ENCODE results near the gene COL1A1. TPM values are rescaled to one million over a fixed set of nuclear protein-coding genes. Genes with fewer than 3 reads are reported as not detected.

The COL1A1 gene
- total RNA-seq, 2 experiments from 2014 or later: not detected

DNA sequence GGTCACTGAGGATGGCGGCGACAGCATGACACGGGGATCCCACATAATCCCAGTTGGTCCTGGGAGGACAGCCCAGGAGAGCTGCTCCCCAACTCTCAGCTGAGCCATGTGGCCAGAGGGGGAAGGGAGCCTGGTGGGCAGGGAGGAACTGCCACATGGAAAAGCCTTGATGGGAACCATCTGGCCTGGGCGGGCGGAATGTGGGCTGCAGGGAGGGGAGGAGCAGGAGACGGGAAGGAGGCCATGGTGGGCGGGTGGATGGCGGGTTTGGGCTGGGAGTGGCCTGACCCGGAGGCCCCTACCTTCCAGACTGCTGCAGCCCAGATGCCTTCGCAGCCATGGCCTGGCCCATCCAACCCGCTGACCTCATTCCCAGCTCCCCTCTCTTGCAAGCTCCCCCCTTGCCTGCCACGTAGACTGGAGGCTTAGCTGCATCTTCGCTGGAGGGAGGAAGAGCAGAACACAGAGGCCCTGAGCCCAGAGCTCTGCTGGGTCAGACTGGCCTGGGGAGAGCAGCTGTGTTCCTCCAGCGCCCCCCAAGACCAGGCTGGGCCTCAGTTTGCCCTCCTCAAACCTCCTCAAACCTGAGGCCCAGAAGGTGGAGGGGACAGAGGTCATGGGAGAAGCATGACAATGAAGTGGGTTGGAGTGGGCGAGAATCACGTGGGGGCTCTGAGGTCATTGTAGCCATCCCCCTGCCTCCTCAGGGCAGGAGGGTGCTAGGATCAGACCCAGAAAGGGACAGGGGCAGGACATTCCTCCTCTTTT lies 8.2 kb upstream of the COL1A1 start:
- no peak overlapping the region for H2AFZ ChIP-seq (ENCODE audit: low read length)
- no peaks in the 10 kb centered on the region for H3K9me3 ChIP-seq (ENCODE audit: low read length)
- no peak overlapping the region for H3K27ac ChIP-seq (ENCODE audit: low read depth, low read length, poor library complexity, severe bottlenecking)
- TF ChIP-seq, protein P1, sequence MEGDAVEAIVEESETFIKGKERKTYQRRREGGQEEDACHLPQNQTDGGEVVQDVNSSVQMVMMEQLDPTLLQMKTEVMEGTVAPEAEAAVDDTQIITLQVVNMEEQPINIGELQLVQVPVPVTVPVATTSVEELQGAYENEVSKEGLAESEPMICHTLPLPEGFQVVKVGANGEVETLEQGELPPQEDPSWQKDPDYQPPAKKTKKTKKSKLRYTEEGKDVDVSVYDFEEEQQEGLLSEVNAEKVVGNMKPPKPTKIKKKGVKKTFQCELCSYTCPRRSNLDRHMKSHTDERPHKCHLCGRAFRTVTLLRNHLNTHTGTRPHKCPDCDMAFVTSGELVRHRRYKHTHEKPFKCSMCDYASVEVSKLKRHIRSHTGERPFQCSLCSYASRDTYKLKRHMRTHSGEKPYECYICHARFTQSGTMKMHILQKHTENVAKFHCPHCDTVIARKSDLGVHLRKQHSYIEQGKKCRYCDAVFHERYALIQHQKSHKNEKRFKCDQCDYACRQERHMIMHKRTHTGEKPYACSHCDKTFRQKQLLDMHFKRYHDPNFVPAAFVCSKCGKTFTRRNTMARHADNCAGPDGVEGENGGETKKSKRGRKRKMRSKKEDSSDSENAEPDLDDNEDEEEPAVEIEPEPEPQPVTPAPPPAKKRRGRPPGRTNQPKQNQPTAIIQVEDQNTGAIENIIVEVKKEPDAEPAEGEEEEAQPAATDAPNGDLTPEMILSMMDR (conservative IDR thresholded peaks at IDR 0.05; ENCODE audit: low read length): no peak
- TF ChIP-seq EZH2phosphoT487 (IDR thresholded peaks at IDR 0.05; ENCODE audit: borderline replicate concordance, low read depth, low read length): no peak
- no peak overlapping the region for H3K4me3 ChIP-seq (ENCODE audit: low read depth, low read length, poor library complexity, severe bottlenecking)
- no peaks in the 10 kb centered on the region for H3K9me2 ChIP-seq (ENCODE audit: insufficient read depth, low read length)
- H4K20me1 ChIP-seq (ENCODE audit: insufficient read depth, low read length): no peaks in the 10 kb centered on the region
- ChIA-PET POLR2A (no interaction called here), CTCF (ENCODE audit: unreplicated experiment) (interaction anchor here (0.6 kb wide), 1 partner anchor 75 kb away, joined by 3 read pairs; no protein-coding TSS in a partner anchor)
- H3K36me3 ChIP-seq (ENCODE audit: insufficient read depth, low read length): no peaks in the 10 kb centered on the region
- no peak for DNase-seq (ENCODE audit: low spot score)
- H3K79me2 ChIP-seq (ENCODE audit: insufficient read depth, low read depth, low read length): no peaks in the 10 kb centered on the region
- no TSS peak for BruUV-seq (replicated peaks)
- H3K4me1 ChIP-seq (ENCODE audit: insufficient read depth, low read length, poor library complexity, severe bottlenecking): no peaks in the 10 kb centered on the region
- intact Hi-C loops (cut with micrococcal nuclease; ENCODE audit: unreplicated experiment): no loop called here
- no peak overlapping the region for H3K4me2 ChIP-seq (ENCODE audit: low read length)

DNA sequence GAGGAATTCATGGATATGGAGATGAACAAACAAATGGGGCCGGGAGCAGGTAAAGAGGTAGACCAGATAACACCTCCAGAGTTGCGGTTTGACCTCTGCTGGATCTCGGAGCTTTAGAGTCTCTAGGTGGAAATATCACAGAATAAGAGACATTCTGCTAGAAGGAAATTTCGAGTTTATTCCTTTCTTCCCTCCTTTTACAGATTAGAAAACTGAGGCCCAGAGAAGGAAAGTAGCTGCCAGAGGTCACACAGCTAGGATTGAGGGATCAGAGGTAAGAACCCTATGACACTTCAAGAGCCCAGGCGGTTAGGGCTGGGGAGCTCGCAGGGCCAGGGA lies 7.7 kb upstream of the COL1A1 start:
- no peaks in the 10 kb centered on the region for H3K9me3 ChIP-seq (ENCODE audit: low read length)
- H3K4me2 ChIP-seq (ENCODE audit: low read length): no peak overlapping the region
- H3K9me2 ChIP-seq (ENCODE audit: insufficient read depth, low read length): no peaks in the 10 kb centered on the region
- ChIA-PET POLR2A (no interaction called here), CTCF (ENCODE audit: unreplicated experiment) (interaction anchor here (0.6 kb wide), 1 partner anchor 75 kb away, joined by 3 read pairs; no protein-coding TSS in a partner anchor)
- no peaks in the 10 kb centered on the region for H4K20me1 ChIP-seq (ENCODE audit: insufficient read depth, low read length)
- H2AFZ ChIP-seq (ENCODE audit: low read length): no peak overlapping the region
- intact Hi-C loops (cut with micrococcal nuclease; ENCODE audit: unreplicated experiment): no loop called here
- no peaks in the 10 kb centered on the region for H3K4me1 ChIP-seq (ENCODE audit: insufficient read depth, low read length, poor library complexity, severe bottlenecking)
- BruUV-seq (replicated peaks): no TSS peak
- TF ChIP-seq EZH2phosphoT487 (IDR thresholded peaks at IDR 0.05; ENCODE audit: borderline replicate concordance, low read depth, low read length): no peak
- TF ChIP-seq, protein P1 (conservative IDR thresholded peaks at IDR 0.05; ENCODE audit: low read length): no peak
- H3K4me3 ChIP-seq (ENCODE audit: low read depth, low read length, poor library complexity, severe bottlenecking): no peak overlapping the region
- no peaks in the 10 kb centered on the region for H3K36me3 ChIP-seq (ENCODE audit: insufficient read depth, low read length)
- H3K27ac ChIP-seq (ENCODE audit: low read depth, low read length, poor library complexity, severe bottlenecking): no peak overlapping the region
- DNase-seq (ENCODE audit: low spot score): no peak
- no peaks in the 10 kb centered on the region for H3K79me2 ChIP-seq (ENCODE audit: insufficient read depth, low read depth, low read length)

DNA sequence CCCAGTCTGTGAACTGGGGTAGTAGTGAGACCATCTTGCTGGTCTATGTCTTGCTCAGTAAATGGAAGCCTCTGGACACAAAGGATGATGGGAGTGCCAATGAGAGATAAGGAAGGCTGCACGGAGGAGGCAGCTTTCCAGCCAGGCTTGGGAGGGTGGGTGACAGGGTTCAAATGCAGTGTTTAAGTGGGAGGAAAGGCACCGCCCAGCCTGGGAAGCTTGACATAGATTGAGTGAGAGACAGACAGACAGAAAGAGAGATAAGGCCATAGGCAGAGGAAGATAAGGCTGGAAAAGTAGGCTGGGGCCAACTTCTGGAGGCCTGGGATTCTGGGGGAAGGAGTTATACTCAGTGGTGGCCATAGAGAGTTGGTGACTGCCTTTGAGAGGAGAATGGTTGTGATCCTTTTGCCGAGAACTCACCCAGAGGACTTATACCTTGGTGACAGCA lies 7.2 kb upstream of the COL1A1 start:
- CTCF ChIA-PET (ENCODE audit: unreplicated experiment): no interaction called here
- H4K20me1 ChIP-seq (ENCODE audit: insufficient read depth, low read length): no peaks in the 10 kb centered on the region
- no peak overlapping the region for H3K27ac ChIP-seq (ENCODE audit: low read depth, low read length, poor library complexity, severe bottlenecking)

More for the DNA sequence above, 7.2 kb upstream of the COL1A1 start:
- no peak for DNase-seq (ENCODE audit: low spot score)
- no TSS peak for BruUV-seq (replicated peaks)
- no peak for TF ChIP-seq EZH2phosphoT487 (IDR thresholded peaks at IDR 0.05; ENCODE audit: borderline replicate concordance, low read depth, low read length)
- TF ChIP-seq, protein P1 (conservative IDR thresholded peaks at IDR 0.05; ENCODE audit: low read length): no peak
- Histone ChIP-seq H3K9me3 (ENCODE audit: low read length) (no peaks in the 10 kb centered on the region), H2AFZ (ENCODE audit: low read length) (no peak overlapping the region), H3K36me3 (ENCODE audit: insufficient read depth, low read length) (no peaks in the 10 kb centered on the region), H3K4me1 (ENCODE audit: insufficient read depth, low read length, poor library complexity, severe bottlenecking) (no peaks in the 10 kb centered on the region), H3K4me3 (ENCODE audit: low read depth, low read length, poor library complexity, severe bottlenecking) (no peak overlapping the region), H3K4me2 (ENCODE audit: low read length) (no peak overlapping the region), H3K9me2 (ENCODE audit: insufficient read depth, low read length) (no peaks in the 10 kb centered on the region), H3K79me2 (ENCODE audit: insufficient read depth, low read depth, low read length) (no peaks in the 10 kb centered on the region)
- POLR2A ChIA-PET: no interaction called here
- intact Hi-C loops (cut with micrococcal nuclease; ENCODE audit: unreplicated experiment): no loop called here

All from OCI-LY7 (cell line).